CD14-positive monocyte (primary cell): ENCODE results near the gene LIPG. TPM values are rescaled to one million over a fixed set of nuclear protein-coding genes. Genes with fewer than 3 reads are reported as not detected.
"Not testable (repeated sequence)": the region's sequence is repeated elsewhere in the genome, so short reads cannot be mapped to it uniquely, and the experiment has no call there.

Experiments
- DNase-seq, 3 donors: peaks; one replicate each; pipeline ENCODE4 v3.0.0-alpha.2; 2011 to 2022
- H2AFZ ChIP-seq: 2 replicates; pipeline ENCODE4 v1.6.0; 2012; ENCODE audit warnings: mild to moderate bottlenecking, low read depth, low read length, inconsistent platforms; ENCODE audit not compliant: insufficient read depth, poor library complexity, severe bottlenecking
- H3K27ac ChIP-seq, 2 donors: 1 replicate in 1 of 2; 2 replicates in 1 of 2; pipeline ENCODE4 v1.5.1; 2012 to 2013; ENCODE audit warnings: low read length in 2 of 2, control low read depth in 1 of 2, inconsistent platforms in 1 of 2, low read depth in 1 of 2, mild to moderate bottlenecking in 1 of 2
- H3K27me3 ChIP-seq, 2 donors: one replicate each; pipeline versions ENCODE4 v1.6.0 to v1.6.1; 2011 to 2013; ENCODE audit warnings: low read length in 2 of 2; ENCODE audit not compliant: control insufficient read depth in 2 of 2, insufficient read depth in 2 of 2
- H3K36me3 ChIP-seq, 2 donors: replicated peaks in 1 of 2; 1 replicate in 1 of 2; 2 replicates in 1 of 2; pipeline versions ENCODE4 v1.5.1 to v1.6.1; 2012 to 2013; ENCODE audit warnings: low read length in 2 of 2, control low read depth in 1 of 2, inconsistent platforms in 1 of 2, mild to moderate bottlenecking in 1 of 2; ENCODE audit not compliant: insufficient read depth in 2 of 2, control insufficient read depth in 1 of 2
- H3K4me1 ChIP-seq, 2 donors: 1 replicate in 1 of 2; 2 replicates in 1 of 2; pipeline versions ENCODE4 v1.5.1 to v1.6.1; 2012 to 2013; ENCODE audit warnings: low read length in 2 of 2, control low read depth in 1 of 2, inconsistent platforms in 1 of 2, mild to moderate bottlenecking in 1 of 2, moderate library complexity in 1 of 2; ENCODE audit not compliant: insufficient read depth in 2 of 2, control insufficient read depth in 1 of 2
- H3K4me2 ChIP-seq: replicated peaks from 2 replicates; pipeline ENCODE3; 2012; ENCODE audit warnings: low read length, moderate library complexity, mild to moderate bottlenecking; ENCODE audit not compliant: poor library complexity, severe bottlenecking; ENCODE audit errors: extremely low read depth
- H3K4me3 ChIP-seq, 3 experiments: fragments of 200-600 bp in 1 of 3; sonication (generic) in 1 of 3; replicated peaks in 1 of 3; 1 replicate in 2 of 3; 2 replicates in 1 of 3; pipeline ENCODE4 v1.5.1; 2011 to 2013; ENCODE audit warnings: low read length in 3 of 3, mild to moderate bottlenecking in 3 of 3, control low read depth in 2 of 3, low read depth in 2 of 3, inconsistent platforms in 1 of 3, moderate library complexity in 1 of 3
- H3K79me2 ChIP-seq: 2 replicates; pipeline ENCODE4 v1.6.0; 2012; ENCODE audit warnings: mild to moderate bottlenecking, control low read depth, inconsistent platforms, low read length, moderate library complexity; ENCODE audit not compliant: insufficient read depth
- H3K9ac ChIP-seq: 2 replicates; pipeline ENCODE4 v1.6.0; 2017; ENCODE audit warnings: low read length, mild to moderate bottlenecking; ENCODE audit not compliant: insufficient read depth, poor library complexity, severe bottlenecking
- H3K9me3 ChIP-seq, 2 donors: replicated peaks in 1 of 2; 1 replicate in 1 of 2; 2 replicates in 1 of 2; pipeline versions ENCODE4 v1.5.1 to v1.6.1; 2012 to 2013; ENCODE audit warnings: low read length in 2 of 2, control low read depth in 1 of 2; ENCODE audit not compliant: control insufficient read depth in 1 of 2, insufficient read depth in 1 of 2
- H4K20me1 ChIP-seq: 2 replicates; pipeline ENCODE4 v1.6.0; 2012; ENCODE audit warnings: mild to moderate bottlenecking, low read length, control low read depth, moderate library complexity; ENCODE audit not compliant: insufficient read depth
- H3K27ac Mint-ChIP-seq, 7 donors: one replicate each; pipeline ENCODE4 v1.8.0; 2020; ENCODE audit warnings: mild to moderate bottlenecking in 7 of 7, mixed read lengths in 7 of 7, moderate library complexity in 6 of 7, inconsistent platforms in 2 of 7
- H3K27me3 Mint-ChIP-seq, 3 donors: one replicate each; pipeline ENCODE4 v1.8.0; 2021 to 2022; ENCODE audit warnings: low read depth in 3 of 3, mild to moderate bottlenecking in 3 of 3, mixed read lengths in 3 of 3, moderate library complexity in 3 of 3, inconsistent platforms in 1 of 3
- H3K36me3 Mint-ChIP-seq, 2 donors: one replicate each; pipeline ENCODE4 v1.8.0; 2020; ENCODE audit warnings: mixed read lengths in 2 of 2, inconsistent platforms in 1 of 2, mild to moderate bottlenecking in 1 of 2
- H3K4me1 Mint-ChIP-seq: one replicate; pipeline ENCODE4 v1.8.0; 2020; ENCODE audit warnings: mild to moderate bottlenecking, mixed read lengths
- H3K4me3 Mint-ChIP-seq, 2 donors: one replicate each; pipeline ENCODE4 v1.8.0; 2020; ENCODE audit warnings: mild to moderate bottlenecking in 2 of 2, mixed read lengths in 2 of 2, moderate library complexity in 1 of 2
- H3K9me3 Mint-ChIP-seq, 7 donors: one replicate each; pipeline ENCODE4 v1.8.0; 2020 to 2022; ENCODE audit warnings: mixed read lengths in 7 of 7, mild to moderate bottlenecking in 6 of 7, moderate library complexity in 6 of 7, inconsistent platforms in 2 of 7
- CTCF ChIP-seq: fragments of 200-600 bp; IDR thresholded peaks from one replicate; pipeline ENCODE4 v1.8.0; 2022; ENCODE audit warnings: antibody characterized with exemption, mild to moderate bottlenecking
- WGBS: methylation state at CpG from one replicate; pipeline ENCODE4 v1.1.5; 2013; ENCODE audit warnings: missing lambda C conversion rate; ENCODE audit not compliant: insufficient coverage; 5-methylcytosine and 5-hydroxymethylcytosine counted together
- intact Hi-C, 2 donors: fragments of 100-400 bp; cut with micrococcal nuclease; formaldehyde crosslinking; loops; one replicate each; pipeline versions ENCODE4 v1.15.0 to v1.15.1; 2023
- polyA plus RNA-seq, 3 donors: library from polyadenylated mRNA; depleted of rRNA in 1 of 3; unstranded in 2 of 3; stranded (reverse) in 1 of 3; fragments of 300-500 nt in 2 of 3; fragments of >200 nt in 1 of 3; fragmentation: Illumina TruSeq in 2 of 3; gene quantifications; 1 replicate in 2 of 3; 2 replicates in 1 of 3; pipeline ENCODE4 v1.2.3, GENCODE V29; 2012 to 2021

Gene LIPG
- polyA plus RNA-seq, 3 donors, result not detected

GRCh38 chr18:49572611-49573345 is 10.9 kb downstream of the LIPG start:
- no peak overlapping the region for H3K27ac Mint-ChIP-seq
- H3K27me3 Mint-ChIP-seq, result peaks cover 2 to 7% (median 3%) of the 10 kb centered on the region in 3 donors
- Histone ChIP-seq H4K20me1 (no peaks in the 10 kb centered on the region), H3K4me2 (no peak overlapping the region), H3K36me3 (no peaks in the 10 kb centered on the region), H3K4me1 (no peaks in the 10 kb centered on the region), H3K9ac (no peak overlapping the region), H2AFZ (no peak overlapping the region), H3K27me3 (no peaks in the 10 kb centered on the region), H3K27ac (no peak overlapping the region), H3K9me3 (no peaks in the 10 kb centered on the region), H3K79me2 (no peaks in the 10 kb centered on the region), H3K4me3 (no peak overlapping the region)
- DNase-seq, result no peak
- TF ChIP-seq CTCF, result no peak
- no peaks in the 10 kb centered on the region for H3K4me1 Mint-ChIP-seq
- H3K9me3 Mint-ChIP-seq, result no peaks in the 10 kb centered on the region
- H3K4me3 Mint-ChIP-seq, result no peak overlapping the region
- intact Hi-C loops, result no loop called here
- H3K36me3 Mint-ChIP-seq, result no peaks in the 10 kb centered on the region
- WGBS, result 91% methylated on average over 5 of the region's 11 CpGs

- Mint-ChIP-seq H3K9me3 (no peaks in the 10 kb centered on the region), H3K36me3 (no peaks in the 10 kb centered on the region), H3K4me1 (no peaks in the 10 kb centered on the region), H3K27me3 (peaks cover 2 to 7% (median 2%) of the 10 kb centered on the region in 3 donors), H3K4me3 (no peak overlapping the region), H3K27ac (no peak overlapping the region)
- H3K36me3 ChIP-seq, result no peaks in the 10 kb centered on the region
- 83% methylated on average over 1 of the region's 2 CpGs for WGBS
- DNase-seq, result no peak
- H3K4me3 ChIP-seq, result no peak overlapping the region
- TF ChIP-seq CTCF, result no peak
- intact Hi-C loops, result no loop called here
- H3K27me3 ChIP-seq, result no peaks in the 10 kb centered on the region
- no peak overlapping the region for H3K9ac ChIP-seq
- H3K4me1 ChIP-seq, result no peaks in the 10 kb centered on the region
- no peaks in the 10 kb centered on the region for H4K20me1 ChIP-seq
- H3K79me2 ChIP-seq, result no peaks in the 10 kb centered on the region
- H3K4me2 ChIP-seq, result no peak overlapping the region
- no peaks in the 10 kb centered on the region for H3K9me3 ChIP-seq
- H2AFZ ChIP-seq, result no peak overlapping the region
- H3K27ac ChIP-seq, result no peak overlapping the region
Observed at GRCh38 chr18:49573835-49574234, 12.0 kb downstream of the LIPG start.

GRCh38 chr18:49579041-49579440 is 17.2 kb downstream of the LIPG start:
- H3K27ac ChIP-seq, DNase-seq, intact Hi-C loops, H3K36me3 ChIP-seq, H3K27me3 ChIP-seq, H3K27ac Mint-ChIP-seq, H3K79me2 ChIP-seq, H3K9me3 Mint-ChIP-seq, H3K4me1 ChIP-seq, H3K9me3 ChIP-seq, H4K20me1 ChIP-seq, H2AFZ ChIP-seq, H3K9ac ChIP-seq, H3K36me3 Mint-ChIP-seq, H3K27me3 Mint-ChIP-seq, H3K4me3 Mint-ChIP-seq, H3K4me2 ChIP-seq, H3K4me1 Mint-ChIP-seq, H3K4me3 ChIP-seq: not testable (repeated sequence)
- WGBS, result no CpG with 5 or more reads among the region's 2 CpGs
